TTC549 (cell line): ENCODE data around the gene CLRN3.

Experiments
- FAIRE-seq: peaks from 2 replicates; lab custom pipeline; 2012; peaks lifted over from hg19 to GRCh38; lab: Jason Lieb, UNC

The CLRN3 gene

DNA sequence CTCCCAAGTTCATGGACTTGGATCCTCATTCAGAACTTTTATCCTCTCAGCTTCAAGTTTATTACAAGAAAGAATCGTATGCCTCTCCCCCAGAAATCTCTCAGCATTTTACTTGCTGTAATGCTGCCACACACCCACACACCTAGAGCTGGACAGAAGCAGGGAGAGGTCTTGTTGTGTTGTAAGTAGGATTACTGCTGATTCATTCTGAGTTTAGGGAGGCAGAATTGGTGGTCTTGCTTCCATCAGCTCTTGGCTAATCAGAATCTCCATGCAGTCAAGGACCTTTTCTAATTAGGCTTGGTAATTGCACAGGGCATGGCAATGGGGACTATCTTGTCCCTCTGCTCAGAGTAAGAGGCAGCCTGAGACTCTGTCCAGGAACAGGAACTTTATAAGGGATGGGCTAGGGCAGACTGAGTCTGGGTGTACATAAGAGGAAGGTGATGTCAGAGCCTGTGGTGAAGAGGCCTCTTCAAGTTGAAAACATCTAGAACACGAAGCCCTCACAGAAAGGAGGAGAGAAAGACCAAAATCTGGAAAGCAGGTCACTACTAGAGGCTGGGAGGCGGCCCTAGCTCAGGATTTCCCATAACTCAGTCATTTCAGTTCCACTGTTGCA, 7.1 kb upstream of the CLRN3 start:
- FAIRE-seq, result no peak

GRCh38 chr10:127897177-127897576, 4.4 kb upstream of the CLRN3 start:
- FAIRE-seq, result no peak

GRCh38 chr10:127896590-127896989, 3.8 kb upstream of the CLRN3 start:
- no peak for FAIRE-seq

GRCh38 chr10:127894146-127894545, 1.4 kb upstream of the CLRN3 start:
- no peak for FAIRE-seq

DNA sequence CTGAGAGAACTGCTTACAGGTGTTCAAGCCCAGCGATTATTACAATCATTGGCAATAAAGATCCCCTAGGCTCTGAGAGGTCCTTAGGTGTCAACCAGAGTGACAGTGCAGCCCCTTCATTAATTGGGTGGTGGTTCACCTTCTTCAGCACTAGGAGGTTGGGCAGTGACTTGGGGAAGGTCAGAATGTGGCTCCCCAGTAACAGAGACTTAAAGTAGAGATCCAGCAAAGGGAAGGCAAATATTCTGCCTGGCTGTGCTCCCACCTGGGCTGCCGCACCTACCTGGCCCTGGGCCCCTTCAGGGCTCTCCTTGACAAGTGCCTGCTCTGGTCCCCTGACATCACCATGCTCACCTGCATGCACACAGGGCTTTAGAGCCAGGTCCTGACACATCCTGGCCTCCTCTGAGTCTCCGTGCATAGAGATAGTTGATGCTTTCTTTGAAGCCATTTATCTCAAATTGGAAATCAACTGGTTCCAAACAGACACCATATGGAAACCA, 1.9 kb downstream of the CLRN3 start:
- FAIRE-seq, result no peak

GRCh38 chr10:127890216-127890615, 2.5 kb downstream of the CLRN3 start:
- no peak for FAIRE-seq

GRCh38 chr10:127889605-127890195, 3.0 kb downstream of the CLRN3 start:
- no peak for FAIRE-seq

DNA sequence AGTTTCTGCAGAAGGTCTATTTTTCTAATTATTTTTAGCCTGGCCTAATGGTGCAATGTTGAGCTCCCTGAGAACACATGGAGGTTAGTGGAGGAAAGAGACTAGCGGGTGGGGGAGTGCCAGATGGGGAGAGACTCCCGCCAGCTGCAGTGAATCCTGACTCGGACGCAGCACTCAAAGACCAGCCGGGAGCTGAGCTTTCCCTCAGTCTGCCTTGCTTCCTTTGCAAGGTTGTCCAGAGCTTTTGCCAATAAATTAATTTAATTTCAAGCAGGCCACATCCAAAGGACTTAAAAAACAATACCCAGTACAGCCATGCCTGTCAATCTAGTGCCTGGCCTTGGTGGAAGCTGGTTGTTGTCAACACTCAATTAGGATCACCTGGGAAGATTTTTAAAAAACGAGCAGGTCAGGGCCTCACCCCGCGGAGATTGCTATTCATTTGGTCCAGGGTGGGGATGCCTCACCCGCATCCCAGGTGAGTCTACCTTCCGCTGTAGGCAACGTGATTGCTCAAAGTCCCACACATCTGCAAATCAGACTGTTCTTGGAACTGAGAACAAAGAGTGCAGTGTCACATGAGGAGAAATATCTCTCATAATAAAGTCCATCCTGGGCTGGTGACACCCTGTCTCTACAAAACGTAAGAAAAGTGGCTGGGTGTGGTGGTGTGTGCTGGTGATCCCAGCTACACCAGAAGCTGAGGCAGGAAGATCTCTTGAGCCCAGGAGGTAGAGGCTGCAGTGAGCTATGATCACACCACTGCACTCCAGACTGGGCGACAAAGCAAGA, 4.0 kb downstream of the CLRN3 start:
- no peak for FAIRE-seq

DNA sequence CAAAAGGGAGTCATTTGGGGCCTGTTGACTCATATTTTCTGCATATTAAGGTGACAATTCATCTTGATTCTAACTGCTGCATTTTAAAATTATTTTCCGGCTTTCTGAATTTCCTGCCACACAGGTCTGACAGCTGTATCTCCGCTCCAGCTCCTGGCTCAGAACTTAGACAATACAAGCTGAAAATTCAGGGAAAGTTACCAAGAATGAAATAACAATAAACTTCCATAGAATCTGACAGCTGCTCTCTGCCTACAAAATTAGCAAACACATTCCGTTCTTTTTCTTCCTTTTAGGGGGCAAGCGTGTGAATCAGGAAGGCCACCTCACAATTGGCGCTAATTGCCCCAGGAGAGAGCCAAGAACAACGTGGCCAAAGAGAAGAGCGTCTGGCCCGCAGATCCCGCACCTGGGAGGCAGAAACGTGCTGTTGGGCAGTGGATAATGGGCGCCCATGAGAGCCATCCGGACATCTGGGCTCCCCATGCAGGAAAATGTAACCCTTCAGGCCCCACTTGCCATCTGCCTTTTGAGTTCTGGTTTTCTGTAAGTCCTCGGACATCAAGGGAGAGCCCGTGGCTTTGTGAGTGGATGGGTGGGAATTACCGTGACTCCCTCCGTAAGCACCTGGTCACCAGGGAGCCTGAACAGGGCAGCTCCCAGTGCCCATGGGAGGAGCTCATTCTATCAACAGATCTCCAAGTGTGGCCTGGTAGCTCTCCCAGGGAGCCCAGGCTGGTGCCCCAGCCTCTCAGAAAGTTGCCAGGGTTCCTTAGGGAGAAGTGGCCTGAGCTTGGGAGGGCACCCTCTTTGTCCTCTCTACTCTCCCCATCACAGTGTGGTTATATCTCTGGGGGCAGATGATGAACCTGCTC, 5.0 kb downstream of the CLRN3 start:
- FAIRE-seq, result no peak

DNA sequence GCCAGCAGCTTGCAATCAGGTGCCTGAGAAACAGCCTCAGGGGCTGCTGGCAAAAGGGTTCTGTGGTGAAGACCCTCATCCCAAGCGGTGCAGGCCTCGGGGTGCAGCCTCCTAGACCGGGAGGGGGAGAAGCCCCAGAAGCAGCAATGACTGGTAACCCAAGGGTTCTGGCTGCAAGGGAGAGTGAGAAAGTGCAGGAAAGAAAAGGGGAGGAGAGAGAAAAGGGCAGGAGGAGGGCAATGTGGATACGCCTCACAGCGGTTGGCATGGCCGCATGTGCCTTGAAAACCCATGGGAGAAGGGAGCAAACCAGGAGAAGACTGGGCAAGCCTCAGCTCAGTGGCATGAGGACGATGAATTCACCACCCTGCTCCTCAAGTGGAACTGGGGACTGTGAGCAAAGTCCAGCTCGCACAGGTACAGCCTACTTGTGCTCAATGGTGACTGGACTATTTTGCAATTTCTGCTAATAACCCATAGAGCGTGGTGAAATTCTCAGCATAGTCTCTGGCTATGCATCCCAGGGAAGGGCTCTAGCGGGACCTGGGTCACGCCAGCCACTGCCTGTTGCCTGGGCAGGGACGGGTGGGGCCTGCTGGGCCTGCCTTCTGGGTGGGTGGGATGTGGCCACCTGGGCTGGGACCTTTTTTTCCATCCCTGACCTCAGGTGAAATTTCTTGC, 6.2 kb downstream of the CLRN3 start:
- FAIRE-seq, result no peak

- no peak for FAIRE-seq
These were observed 8.2 kb downstream of the CLRN3 start for GRCh38 chr10:127884501-127884900.

- no peak for FAIRE-seq
These were observed 9.2 kb downstream of the CLRN3 start for GRCh38 chr10:127883516-127883915.

DNA sequence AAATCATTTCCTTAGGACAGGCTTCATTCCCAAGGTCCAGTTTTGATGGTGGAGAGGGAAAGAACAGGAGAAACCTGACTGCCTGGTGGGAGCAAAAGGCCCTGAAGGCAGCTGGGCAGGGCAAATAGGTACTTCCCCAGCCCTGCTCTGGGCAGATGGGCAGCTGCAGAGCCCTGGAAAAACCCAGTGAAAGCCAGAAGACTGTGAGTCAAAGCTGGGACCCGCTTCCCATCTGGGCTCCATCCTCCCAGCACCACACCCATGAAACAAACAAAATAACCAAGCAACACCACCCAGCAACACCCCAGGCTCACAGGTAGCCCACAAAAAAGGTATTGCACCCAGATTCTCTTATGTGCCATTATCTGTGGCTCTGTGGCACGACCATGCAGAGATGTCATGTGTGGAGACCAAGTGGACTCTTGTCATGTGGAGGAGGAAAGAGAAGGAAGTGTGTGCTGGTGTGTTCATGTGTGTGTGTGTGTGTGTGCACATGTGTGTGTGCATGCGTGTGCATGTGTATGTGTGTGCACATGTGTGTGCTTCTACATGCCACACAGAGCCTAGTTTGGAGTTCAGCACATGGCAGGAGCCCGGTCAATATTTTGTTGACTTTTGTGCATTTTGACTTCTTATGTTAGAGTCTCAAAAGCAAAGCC, 9.8 kb downstream of the CLRN3 start:
- FAIRE-seq, result no peak

- no peak for FAIRE-seq
These were observed 10.3 kb downstream of the CLRN3 start for GRCh38 chr10:127882391-127882790.

DNA sequence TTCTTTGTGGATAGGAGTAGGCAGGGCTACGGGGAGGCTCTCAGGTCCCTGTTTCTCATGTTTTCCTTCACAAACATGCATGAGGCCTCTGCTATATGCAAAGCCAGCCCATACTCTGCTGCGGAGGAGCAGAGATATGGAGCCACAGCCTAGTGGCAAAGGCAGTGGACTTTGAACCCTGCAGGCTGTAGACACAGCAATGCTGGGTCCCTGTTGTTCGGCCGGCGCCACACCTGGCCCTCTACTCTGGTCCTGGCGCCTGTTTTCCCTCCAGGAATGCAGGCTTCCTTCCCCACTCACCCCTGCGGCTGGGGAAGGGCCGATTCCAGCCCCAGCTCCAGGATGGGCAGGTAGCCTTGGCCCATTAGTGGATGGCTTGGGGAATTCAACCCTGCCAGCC, 11.5 kb downstream of the CLRN3 start:
- FAIRE-seq, result no peak

- no peak for FAIRE-seq
These were observed 12.2 kb downstream of the CLRN3 start for GRCh38 chr10:127880557-127880956.

GRCh38 chr10:127878475-127879055, 14.2 kb downstream of the CLRN3 start:
- no peak for FAIRE-seq

- FAIRE-seq, result no peak
These were observed 15.0 kb downstream of the CLRN3 start for GRCh38 chr10:127877699-127878098.

DNA sequence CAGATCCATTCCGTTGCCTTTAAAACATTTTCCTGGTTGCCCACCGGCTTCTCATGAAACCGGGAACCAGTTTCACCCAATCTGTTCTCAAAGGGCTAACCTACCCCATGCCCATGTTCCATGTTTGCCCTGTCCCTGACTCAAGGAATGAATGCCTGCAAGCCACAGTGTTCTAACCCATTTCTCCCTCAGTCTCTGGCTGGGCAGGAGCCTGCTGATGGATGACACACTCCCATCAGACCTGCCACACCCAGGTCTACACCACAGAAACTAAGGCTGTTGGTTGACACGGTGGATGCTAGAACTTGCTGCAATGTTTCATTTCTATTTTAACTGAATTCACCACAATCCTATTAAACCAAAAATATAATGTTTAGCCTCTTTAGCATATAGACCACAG, 15.6 kb downstream of the CLRN3 start:
- FAIRE-seq, result no peak

DNA sequence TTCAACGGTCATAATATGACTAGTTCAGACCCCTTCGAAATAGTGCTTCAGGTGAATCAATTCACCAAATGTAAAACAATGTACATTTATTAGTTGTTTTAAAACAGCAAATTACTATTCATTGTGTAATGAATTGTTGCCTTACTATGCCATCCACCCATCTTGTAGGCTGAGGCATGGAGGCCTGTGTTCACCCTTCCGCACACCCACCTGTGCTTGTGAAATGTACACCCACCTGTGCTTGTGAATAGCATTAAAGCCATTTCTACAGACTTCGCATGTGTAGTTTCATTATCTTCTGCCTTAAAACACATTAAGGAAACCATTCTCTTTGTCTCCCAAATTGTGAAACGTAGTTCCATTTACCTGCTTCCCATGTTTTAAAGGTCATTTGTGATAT, 16.8 kb downstream of the CLRN3 start:
- FAIRE-seq, result no peak

DNA sequence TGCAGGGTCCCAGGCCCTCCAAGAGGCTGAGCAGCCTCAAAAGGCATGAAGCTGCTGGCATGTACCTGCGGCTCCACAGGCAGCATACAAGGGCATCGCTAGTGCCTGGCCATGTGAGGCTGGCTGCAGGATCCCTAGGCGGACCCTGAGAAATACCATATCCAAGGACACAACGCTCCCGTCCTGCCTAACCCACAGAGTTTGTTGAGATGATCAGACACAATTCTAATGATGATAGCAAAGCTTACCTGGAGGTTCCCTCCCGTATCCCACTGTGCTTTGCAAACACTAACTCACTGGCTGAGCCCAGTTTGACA, 17.3 kb downstream of the CLRN3 start:
- no peak for FAIRE-seq
